GM23338 (cell line): Measurements from ENCODE around the gene DDX54. TPM values are rescaled to one million over a fixed set of nuclear protein-coding genes. Genes with fewer than 3 reads are reported as not detected.

Source experiments
- ATAC-seq: fragments of 200-7000 bp; cut with Tn5 transposase; 3 replicates; pipeline ENCODE4 v1.9.1; 2020
- DNase-seq: peaks from one replicate; pipeline ENCODE4 v3.0.0-alpha.2; 2015; ENCODE audit warnings: low spot score
- H2AFZ ChIP-seq: fragments of 200-600 bp; sonication (generic); 2 replicates; pipeline ENCODE4 v1.8.0; 2016; ENCODE audit warnings: antibody characterized with exemption, mild to moderate bottlenecking, moderate library complexity
- H3F3A ChIP-seq: fragments of 200-600 bp; sonication (generic); replicated peaks from 2 replicates; pipeline ENCODE4 v1.8.0; 2017; ENCODE audit warnings: antibody characterized with exemption, mixed run types, low read depth
- H3K27ac ChIP-seq: fragments of 200-600 bp; sonication (generic); 2 replicates; pipeline ENCODE4 v1.6.1; 2016; ENCODE audit warnings: low read depth
- H3K27me3 ChIP-seq: fragments of 200-600 bp; sonication (generic); 2 replicates; pipeline ENCODE4 v1.8.0; 2016; ENCODE audit warnings: mild to moderate bottlenecking, mixed run types, moderate library complexity; ENCODE audit not compliant: insufficient read depth
- H3K36me3 ChIP-seq: fragments of 200-600 bp; sonication (generic); 2 replicates; pipeline ENCODE4 v1.8.0; 2016; ENCODE audit warnings: mild to moderate bottlenecking; ENCODE audit not compliant: insufficient read depth
- H3K4me1 ChIP-seq: fragments of 200-600 bp; sonication (generic); 2 replicates; pipeline ENCODE4 v1.8.0; 2016; ENCODE audit warnings: mild to moderate bottlenecking, moderate library complexity; ENCODE audit not compliant: insufficient read depth
- H3K4me2 ChIP-seq: fragments of 200-600 bp; sonication (generic); 2 replicates; pipeline ENCODE4 v1.7.1; 2017; ENCODE audit warnings: mixed run types
- H3K4me3 ChIP-seq: fragments of 200-600 bp; sonication (generic); 2 replicates; pipeline ENCODE4 v1.6.1; 2016; ENCODE audit warnings: mixed run types
- H3K79me2 ChIP-seq: fragments of 200-600 bp; sonication (generic); replicated peaks from 2 replicates; pipeline ENCODE4 v1.8.0; 2017; ENCODE audit warnings: mild to moderate bottlenecking; ENCODE audit not compliant: insufficient read depth
- H3K9me2 ChIP-seq: fragments of 200-600 bp; sonication (generic); 2 replicates; pipeline ENCODE4 v1.8.0; 2017; ENCODE audit not compliant: insufficient read depth
- H4K20me1 ChIP-seq: fragments of 200-600 bp; sonication (generic); replicated peaks from 2 replicates; pipeline ENCODE4 v1.8.0; 2017; ENCODE audit warnings: mild to moderate bottlenecking; ENCODE audit not compliant: insufficient read depth
- H3K27ac Mint-ChIP-seq: 2 replicates; pipeline ENCODE4 v1.8.0; 2020; ENCODE audit warnings: inconsistent platforms, mild to moderate bottlenecking, moderate library complexity, mixed read lengths
- H3K27me3 Mint-ChIP-seq: 3 replicates; pipeline ENCODE4 v1.8.0; 2022; ENCODE audit warnings: low read depth, mild to moderate bottlenecking, moderate library complexity, mixed read lengths, inconsistent platforms; ENCODE audit not compliant: insufficient read depth, poor library complexity
- H3K36me3 Mint-ChIP-seq: 3 replicates; pipeline ENCODE4 v1.8.0; 2021; ENCODE audit warnings: low read depth, mild to moderate bottlenecking, inconsistent platforms, moderate library complexity, mixed read lengths
- H3K4me1 Mint-ChIP-seq: 3 replicates; pipeline ENCODE4 v1.8.0; 2020; ENCODE audit warnings: mild to moderate bottlenecking, inconsistent platforms, mixed read lengths
- H3K4me3 Mint-ChIP-seq: 3 replicates; pipeline ENCODE4 v1.8.0; 2021; ENCODE audit warnings: moderate library complexity, mild to moderate bottlenecking, inconsistent platforms, mixed read lengths
- H3K9me3 Mint-ChIP-seq: 3 replicates; pipeline ENCODE4 v1.8.0; 2020; ENCODE audit warnings: moderate library complexity, mild to moderate bottlenecking, inconsistent platforms, mixed read lengths
- CREB1 ChIP-seq: fragments of 250-450 bp; sonication (Bioruptor Pico); IDR thresholded peaks from 2 replicates; pipeline ENCODE4 v1.5.0; 2020; ENCODE audit warnings: low read depth, mild to moderate bottlenecking, moderate library complexity
- CTCF ChIP-seq, 2 experiments: fragments of 200-600 bp in 1 of 2; sonication (generic) in 1 of 2; conservative IDR thresholded peaks; 2 replicates each; pipeline versions ENCODE4 v1.5.1 to v1.6.1; 2016 to 2017; ENCODE audit warnings: antibody characterized with exemption in 2 of 2, low read depth in 2 of 2, mild to moderate bottlenecking in 2 of 2, moderate library complexity in 1 of 2
- EZH2 ChIP-seq: fragments of 200-600 bp; sonication (generic); IDR thresholded peaks from one replicate; pipeline ENCODE4 v1.8.0; 2017; ENCODE audit warnings: antibody characterized with exemption, mild to moderate bottlenecking, low read depth; ENCODE audit not compliant: unreplicated experiment
- EZH2phosphoT487 ChIP-seq: fragments of 200-600 bp; sonication (generic); IDR thresholded peaks from one replicate; pipeline ENCODE4 v1.8.1; 2018; ENCODE audit warnings: antibody characterized with exemption; ENCODE audit not compliant: unreplicated experiment
- JUNB ChIP-seq: IDR thresholded peaks from one replicate; pipeline ENCODE4 v1.6.1; 2016; ENCODE audit warnings: antibody characterized with exemption; ENCODE audit not compliant: unreplicated experiment
- POLR2AphosphoS5 ChIP-seq: IDR thresholded peaks from 2 replicates; pipeline ENCODE4 v1.6.1; 2016; ENCODE audit warnings: antibody characterized with exemption, low read depth
- STAT1 ChIP-seq: IDR thresholded peaks from one replicate; pipeline ENCODE4 v1.6.1; 2016; ENCODE audit warnings: antibody characterized with exemption; ENCODE audit not compliant: unreplicated experiment
- ZNF114 ChIP-seq: fragments of 250-450 bp; sonication (Bioruptor Pico); IDR thresholded peaks from 2 replicates; pipeline ENCODE4 v1.5.0; 2020; ENCODE audit warnings: mild to moderate bottlenecking, moderate library complexity
- ZNF331 ChIP-seq: fragments of 250-450 bp; sonication (Bioruptor Pico); IDR thresholded peaks from 2 replicates; pipeline ENCODE4 v1.5.0; 2020; ENCODE audit warnings: low read depth, mild to moderate bottlenecking, moderate library complexity
- ZNF462 ChIP-seq: fragments of 250-450 bp; sonication (Bioruptor Pico); IDR thresholded peaks from 2 replicates; pipeline ENCODE4 v1.5.0; 2020; ENCODE audit warnings: mild to moderate bottlenecking, moderate library complexity
- polyA plus RNA-seq: library from polyadenylated mRNA; unstranded; fragments of >200 nt; fragmentation: Nextera tagmentation; extraction: Ambion mirVana; gene quantifications from 2 replicates; pipeline ENCODE4 v1.2.1, GENCODE V29; 2016
- total RNA-seq: library from RNA; depleted of rRNA; stranded (reverse); fragments of >200 nt; shearing (Covaris generic); gene quantifications from 2 replicates; pipeline ENCODE4 v1.2.3, GENCODE V29; 2014
- TF ChIP-seq, protein P1 (sequence below): IDR thresholded peaks from one replicate; pipeline ENCODE4 v1.6.1; 2018; ENCODE audit warnings: antibody characterized with exemption; ENCODE audit not compliant: unreplicated experiment
- TF ChIP-seq, protein P2 (sequence below): IDR thresholded peaks from 2 replicates; pipeline ENCODE4 v1.6.1; 2016; ENCODE audit warnings: antibody characterized with exemption

Gene DDX54
- total and polyA plus RNA-seq, 2 experiments from 2014 or later: 84.1 to 89.4 TPM

- TF ChIP-seq STAT1: no peak
Measured at GRCh38 chr12:113145720-113146551, 39.3 kb downstream of the DDX54 start (continued).

GRCh38 chr12:113144806-113145205, 40.5 kb downstream of the DDX54 start:
- no peak overlapping the region for H3K4me2 ChIP-seq
- H3K27ac ChIP-seq: no peak overlapping the region
- no peak for TF ChIP-seq ZNF462 (CRISPR knock-in tag)
- no peak for TF ChIP-seq CTCF (conservative IDR thresholded peaks at IDR 0.05; ENCODE audit: low read depth in 2 of 2)
- TF ChIP-seq STAT1: no peak
- no peak for TF ChIP-seq JUNB
- TF ChIP-seq, protein P1, sequence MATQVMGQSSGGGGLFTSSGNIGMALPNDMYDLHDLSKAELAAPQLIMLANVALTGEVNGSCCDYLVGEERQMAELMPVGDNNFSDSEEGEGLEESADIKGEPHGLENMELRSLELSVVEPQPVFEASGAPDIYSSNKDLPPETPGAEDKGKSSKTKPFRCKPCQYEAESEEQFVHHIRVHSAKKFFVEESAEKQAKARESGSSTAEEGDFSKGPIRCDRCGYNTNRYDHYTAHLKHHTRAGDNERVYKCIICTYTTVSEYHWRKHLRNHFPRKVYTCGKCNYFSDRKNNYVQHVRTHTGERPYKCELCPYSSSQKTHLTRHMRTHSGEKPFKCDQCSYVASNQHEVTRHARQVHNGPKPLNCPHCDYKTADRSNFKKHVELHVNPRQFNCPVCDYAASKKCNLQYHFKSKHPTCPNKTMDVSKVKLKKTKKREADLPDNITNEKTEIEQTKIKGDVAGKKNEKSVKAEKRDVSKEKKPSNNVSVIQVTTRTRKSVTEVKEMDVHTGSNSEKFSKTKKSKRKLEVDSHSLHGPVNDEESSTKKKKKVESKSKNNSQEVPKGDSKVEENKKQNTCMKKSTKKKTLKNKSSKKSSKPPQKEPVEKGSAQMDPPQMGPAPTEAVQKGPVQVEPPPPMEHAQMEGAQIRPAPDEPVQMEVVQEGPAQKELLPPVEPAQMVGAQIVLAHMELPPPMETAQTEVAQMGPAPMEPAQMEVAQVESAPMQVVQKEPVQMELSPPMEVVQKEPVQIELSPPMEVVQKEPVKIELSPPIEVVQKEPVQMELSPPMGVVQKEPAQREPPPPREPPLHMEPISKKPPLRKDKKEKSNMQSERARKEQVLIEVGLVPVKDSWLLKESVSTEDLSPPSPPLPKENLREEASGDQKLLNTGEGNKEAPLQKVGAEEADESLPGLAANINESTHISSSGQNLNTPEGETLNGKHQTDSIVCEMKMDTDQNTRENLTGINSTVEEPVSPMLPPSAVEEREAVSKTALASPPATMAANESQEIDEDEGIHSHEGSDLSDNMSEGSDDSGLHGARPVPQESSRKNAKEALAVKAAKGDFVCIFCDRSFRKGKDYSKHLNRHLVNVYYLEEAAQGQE: no peak
- no peak for TF ChIP-seq POLR2AphosphoS5
- TF ChIP-seq ZNF114 (CRISPR knock-in tag): no peak
- TF ChIP-seq EZH2phosphoT487: no peak
- no peak for TF ChIP-seq ZNF331
- TF ChIP-seq EZH2: no peak
- TF ChIP-seq, protein P2, sequence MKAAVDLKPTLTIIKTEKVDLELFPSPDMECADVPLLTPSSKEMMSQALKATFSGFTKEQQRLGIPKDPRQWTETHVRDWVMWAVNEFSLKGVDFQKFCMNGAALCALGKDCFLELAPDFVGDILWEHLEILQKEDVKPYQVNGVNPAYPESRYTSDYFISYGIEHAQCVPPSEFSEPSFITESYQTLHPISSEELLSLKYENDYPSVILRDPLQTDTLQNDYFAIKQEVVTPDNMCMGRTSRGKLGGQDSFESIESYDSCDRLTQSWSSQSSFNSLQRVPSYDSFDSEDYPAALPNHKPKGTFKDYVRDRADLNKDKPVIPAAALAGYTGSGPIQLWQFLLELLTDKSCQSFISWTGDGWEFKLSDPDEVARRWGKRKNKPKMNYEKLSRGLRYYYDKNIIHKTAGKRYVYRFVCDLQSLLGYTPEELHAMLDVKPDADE: no peak
- no peak for TF ChIP-seq CREB1 (CRISPR knock-in tag)

More at GRCh38 chr12:113144806-113145205, 40.5 kb downstream of the DDX54 start:
- H3K4me3 ChIP-seq: no peak overlapping the region
- Mint-ChIP-seq H3K36me3 (peaks cover 4% of the 10 kb centered on the region; the same call in 1 of the 3 replicates), H3K4me3 (no peak overlapping the region), H3K4me1 (peaks cover 9% of the 10 kb centered on the region), H3K27me3 (peaks cover 2% of the 10 kb centered on the region), H3K9me3 (peaks cover 8% of the 10 kb centered on the region; the same call in 2 of the 3 replicates), H3K27ac (no peak overlapping the region)
- H3K4me1 ChIP-seq: peaks cover 3% of the 10 kb centered on the region
- no peaks in the 10 kb centered on the region for H4K20me1 ChIP-seq
- ATAC-seq (no peak), DNase-seq (no peak)
- H2AFZ ChIP-seq: no peak overlapping the region
- no peaks in the 10 kb centered on the region for H3F3A ChIP-seq
- H3K9me2 ChIP-seq: no peaks in the 10 kb centered on the region
- H3K36me3 ChIP-seq: no peaks in the 10 kb centered on the region
- H3K27me3 ChIP-seq: no peaks in the 10 kb centered on the region
- no peaks in the 10 kb centered on the region for H3K79me2 ChIP-seq
